GM19099 (cell line): ENCODE data around the gene ANKS4B.

Source experiments
- POLR2A ChIP-seq: IDR thresholded peaks from 3 replicates; pipeline ENCODE4 v1.6.1; 2011; ENCODE audit warnings: low read depth; ENCODE audit not compliant: insufficient read length; ENCODE audit errors: extremely low read depth

The ANKS4B gene

DNA sequence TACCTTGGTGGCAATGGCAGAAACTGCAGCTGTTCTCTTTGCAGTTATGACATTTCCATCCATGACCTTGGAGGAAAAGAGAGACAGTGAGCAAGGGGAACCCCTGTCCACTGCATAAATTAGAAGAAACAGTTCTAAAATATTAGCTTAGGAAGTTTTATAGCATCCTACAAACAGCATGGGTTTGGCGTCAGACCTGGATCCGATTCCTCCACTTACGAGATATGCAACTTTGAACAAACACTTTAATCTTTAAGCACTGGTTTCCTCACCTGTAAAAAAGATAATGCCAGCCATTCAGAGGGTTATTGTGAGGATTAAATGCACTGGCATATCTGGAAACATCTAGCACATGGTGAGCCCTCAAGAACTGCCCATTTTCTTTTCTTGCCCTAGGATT, 42.0 kb downstream of the ANKS4B start:
- no peak for TF ChIP-seq POLR2A

DNA sequence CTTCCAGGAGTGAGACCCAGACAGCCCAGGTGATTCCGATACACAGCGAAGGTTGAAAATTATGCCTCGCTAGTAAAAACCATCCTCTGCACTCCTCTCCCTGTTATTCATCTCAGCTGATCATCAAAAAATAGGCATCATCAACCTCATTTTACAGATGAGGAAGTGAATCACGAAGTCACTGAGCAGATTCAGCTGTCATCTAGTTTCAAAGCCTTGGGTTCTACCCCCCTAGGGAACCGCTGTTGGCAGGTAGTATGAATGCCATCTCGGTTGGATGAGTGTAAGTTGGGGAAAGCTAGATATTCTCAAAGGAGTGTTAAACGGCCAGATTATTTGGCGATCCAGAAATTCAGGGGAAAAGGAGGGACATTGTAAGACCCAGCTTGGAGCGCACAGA, 42.6 kb downstream of the ANKS4B start:
- no peak for TF ChIP-seq POLR2A

DNA sequence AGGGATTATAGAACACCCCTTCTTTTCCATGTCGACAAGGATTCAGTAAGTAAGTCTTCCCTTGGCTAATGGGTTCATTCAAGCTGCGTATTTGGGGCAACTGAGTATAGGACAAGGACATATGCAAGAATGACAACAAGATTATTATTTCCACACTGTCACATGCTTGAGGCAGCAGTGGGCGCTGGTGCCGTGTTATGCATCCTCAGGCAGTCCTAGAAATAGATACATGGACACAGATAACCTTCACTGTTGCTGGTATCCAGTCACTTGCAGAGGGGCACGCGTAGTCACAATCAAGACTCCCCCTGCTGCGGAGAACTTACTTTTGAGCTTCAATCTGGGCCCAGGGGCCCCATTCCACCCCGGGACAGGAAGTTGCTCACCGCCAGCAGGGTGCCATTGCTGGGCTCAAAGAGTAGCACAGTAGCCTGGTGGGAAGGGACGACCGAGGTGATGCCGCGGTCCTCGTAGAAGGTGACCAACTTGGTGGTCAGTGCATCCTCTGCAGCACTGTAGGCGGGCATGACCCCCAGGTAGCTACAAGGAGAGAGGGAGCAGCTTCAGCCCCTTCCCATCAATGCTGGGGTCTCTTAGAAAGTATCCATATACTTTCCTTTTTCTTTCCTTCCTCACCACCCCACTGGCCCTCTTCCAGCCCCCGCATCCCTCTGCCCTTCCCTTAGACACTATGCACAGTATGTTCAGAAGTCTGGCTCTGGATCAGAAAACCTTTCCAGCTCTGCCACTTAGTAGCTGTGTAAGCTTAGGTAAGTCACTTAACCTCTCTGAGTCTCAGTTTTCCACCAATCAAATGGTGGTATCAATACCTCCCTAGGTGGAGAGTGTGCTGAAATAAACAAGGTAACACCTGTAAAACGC, 43.8 kb downstream of the ANKS4B start:
- TF ChIP-seq POLR2A, result no peak

DNA sequence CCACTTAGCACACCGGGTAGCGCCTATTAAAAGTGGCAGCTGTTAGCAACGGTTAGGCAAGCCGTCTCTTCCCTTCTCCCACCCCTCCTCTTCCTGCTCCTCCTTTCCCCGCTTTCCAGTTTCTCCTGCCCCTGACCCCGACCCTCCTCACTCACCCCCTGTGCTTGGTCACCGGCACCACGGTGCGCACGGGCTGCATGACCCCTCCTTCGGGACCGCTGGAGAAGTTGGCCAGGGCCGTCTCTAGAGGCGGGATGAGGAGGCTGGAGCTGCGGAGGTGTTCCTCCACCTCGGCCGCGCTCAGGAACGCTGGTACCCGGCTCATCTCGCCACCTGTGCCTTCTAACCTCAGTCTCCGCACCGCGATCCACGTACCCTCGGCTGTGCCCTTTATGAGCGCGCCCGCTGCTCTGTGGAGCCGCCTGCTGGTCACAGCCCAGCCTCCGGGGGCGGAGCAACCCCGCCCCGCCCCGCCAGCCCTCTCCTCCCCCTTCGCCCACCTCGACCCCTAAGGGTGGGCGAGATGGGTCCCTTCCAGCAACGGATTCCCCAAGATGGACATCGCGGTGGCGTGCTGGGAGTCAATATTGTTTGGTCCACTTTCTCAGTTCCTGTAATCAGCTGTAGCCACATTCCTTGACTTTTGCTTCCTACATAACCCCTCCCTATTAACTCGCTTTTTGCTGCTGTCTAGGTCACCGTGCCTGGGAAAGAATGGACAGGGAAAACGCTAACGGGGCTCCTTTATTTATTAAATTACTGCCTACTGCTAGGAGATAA, 44.6 kb downstream of the ANKS4B start, which contains the start of gene CRYM:
CRYM (minus strand) TSS at position 364 of the 780 bp plus-strand sequence; CDS start at position 325, 39 bp downstream.
- peak; percentile 25 for TF ChIP-seq POLR2A

DNA sequence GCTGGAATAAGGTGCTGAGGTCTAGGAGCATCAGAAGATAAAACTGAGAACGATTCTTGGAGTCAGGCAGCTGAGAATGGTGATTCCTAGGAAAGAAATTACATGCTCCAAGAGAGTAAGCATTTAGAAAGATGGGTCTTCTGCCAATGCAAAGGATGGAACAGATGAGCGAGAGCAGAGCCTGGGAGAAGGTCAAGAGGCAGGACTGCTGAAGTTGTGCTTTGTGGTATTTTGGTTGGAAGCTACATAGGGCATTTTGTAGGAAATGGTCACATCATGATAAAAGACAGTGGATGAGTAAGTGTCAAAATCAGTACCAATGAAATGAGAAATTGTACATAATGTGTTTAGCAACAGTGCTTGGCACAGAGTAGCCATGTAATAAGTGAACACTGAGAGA, 46.0 kb downstream of the ANKS4B start:
- TF ChIP-seq POLR2A, result no peak

- TF ChIP-seq POLR2A, result no peak
Observed at GRCh38 chr16:21281698-21282389, 48.3 kb downstream of the ANKS4B start.

- TF ChIP-seq POLR2A, result no peak
Observed at GRCh38 chr16:21283521-21284289, 50.2 kb downstream of the ANKS4B start.

GRCh38 chr16:21284414-21284813, 50.9 kb downstream of the ANKS4B start:
- no peak for TF ChIP-seq POLR2A

DNA sequence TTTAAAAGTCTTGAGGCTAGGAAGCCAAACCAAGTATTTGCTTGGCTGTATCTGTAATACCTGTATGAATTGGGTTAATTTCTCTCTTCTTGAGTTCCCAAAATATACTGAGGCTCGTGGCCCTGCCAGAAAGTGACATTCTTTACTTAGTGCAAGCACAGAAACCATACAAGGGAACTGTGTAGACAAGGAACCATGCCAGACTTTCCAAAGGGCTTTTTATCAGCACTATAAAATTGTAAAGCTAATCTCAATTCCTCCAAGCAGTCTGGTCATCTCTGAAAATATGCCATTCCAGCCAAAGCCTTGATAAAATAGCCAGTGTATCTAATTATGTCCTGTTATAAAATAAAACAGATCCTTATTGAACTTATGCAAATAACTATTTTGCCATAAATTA, 51.8 kb downstream of the ANKS4B start:
- TF ChIP-seq POLR2A, result no peak

DNA sequence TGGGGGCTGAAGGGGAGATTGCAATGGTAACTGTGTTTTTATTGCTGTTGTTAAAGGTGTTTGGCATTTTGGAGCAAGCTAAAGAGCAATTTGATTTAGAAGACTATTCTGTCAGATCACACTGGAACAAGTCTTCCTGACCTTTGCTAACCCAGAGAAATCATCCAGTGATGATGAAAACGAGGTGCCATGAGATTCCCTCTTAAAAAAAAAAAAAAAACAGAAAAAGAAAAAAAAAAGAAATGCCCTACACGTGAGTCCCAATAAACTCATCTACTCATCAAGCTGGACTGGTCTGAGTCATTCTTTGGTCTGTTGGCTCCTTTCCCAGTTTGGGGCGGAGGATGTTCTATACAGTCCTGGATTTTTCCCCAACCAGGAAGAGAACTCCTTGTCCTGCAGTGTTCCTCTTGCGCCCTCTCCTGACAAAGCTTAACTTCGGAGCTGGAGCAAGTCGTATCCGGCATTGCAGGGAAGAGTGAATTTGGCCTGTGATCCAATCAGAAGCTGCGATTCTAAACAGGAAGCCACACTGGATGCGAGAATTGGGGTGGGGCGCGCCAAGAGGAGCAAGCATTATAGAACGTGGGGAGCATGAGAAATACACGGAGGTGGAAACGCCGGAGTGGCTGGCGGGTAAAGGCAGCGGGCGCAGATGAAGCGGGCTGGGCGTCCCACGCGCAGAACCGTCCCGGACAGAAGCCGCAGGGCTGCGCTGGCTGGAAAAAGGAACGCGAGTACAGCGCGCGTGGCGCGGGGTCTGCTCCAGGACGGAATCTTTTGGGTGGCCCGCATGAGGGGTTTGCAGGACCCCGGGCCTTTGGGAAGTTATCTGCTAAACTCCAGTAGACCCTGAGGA, 67.0 kb downstream of the ANKS4B start:
- TF ChIP-seq POLR2A, result peak; percentile 57

DNA sequence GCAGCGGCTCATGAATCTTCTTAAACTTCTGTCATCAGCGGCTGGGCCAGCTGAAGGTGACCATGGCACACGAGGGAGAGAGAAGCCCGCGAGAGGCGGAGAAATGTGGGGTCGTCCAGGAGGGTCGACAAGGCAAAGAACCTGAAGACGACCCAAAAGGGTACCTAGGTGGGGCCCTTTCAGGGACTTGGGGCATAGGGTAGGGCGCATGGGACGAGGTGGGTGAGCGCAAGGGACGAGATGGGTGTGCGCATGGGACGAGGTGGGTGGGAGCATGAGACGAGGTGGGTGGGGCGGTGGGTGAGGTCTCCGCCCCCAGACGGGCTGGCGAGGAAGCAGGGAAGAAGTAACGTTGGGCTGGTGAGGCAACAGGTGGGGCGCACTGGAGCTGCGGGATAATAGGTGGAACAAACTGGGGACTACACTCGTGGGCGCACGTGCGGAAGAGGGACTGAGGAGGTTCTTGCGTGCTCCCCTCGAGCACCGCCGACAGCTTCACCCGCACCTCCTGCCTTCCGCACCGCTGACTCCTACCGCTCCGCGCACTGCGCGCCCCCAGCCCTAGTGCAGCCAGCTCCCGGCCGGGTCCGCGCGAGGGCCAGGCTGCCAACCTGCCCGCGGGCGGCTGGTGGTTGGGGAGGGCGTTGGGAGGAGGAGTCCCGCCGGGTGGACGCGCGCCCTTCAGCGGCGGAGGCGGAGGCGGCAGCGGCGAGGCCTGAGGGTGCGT, 67.8 kb downstream of the ANKS4B start:
- peak; percentile 68 for TF ChIP-seq POLR2A

DNA sequence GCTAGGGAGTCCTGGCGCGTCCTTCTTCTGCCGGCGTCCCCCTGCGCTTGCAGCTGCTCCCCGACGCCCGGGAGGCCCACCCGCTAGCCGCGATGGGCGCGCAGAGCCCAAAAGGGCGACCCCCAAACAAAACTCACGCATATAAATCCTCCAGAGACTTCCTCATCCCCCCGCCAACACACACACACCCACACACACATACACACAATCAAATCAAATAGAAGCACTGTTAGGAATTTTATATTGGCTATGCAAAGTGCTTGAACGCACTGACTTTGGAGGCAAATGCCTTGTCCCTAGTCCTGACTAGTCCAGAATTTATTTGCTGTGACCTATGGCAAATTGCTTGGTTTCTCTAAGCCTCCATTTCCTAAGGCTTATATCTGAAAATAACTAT, 68.4 kb downstream of the ANKS4B start:
- no peak for TF ChIP-seq POLR2A

DNA sequence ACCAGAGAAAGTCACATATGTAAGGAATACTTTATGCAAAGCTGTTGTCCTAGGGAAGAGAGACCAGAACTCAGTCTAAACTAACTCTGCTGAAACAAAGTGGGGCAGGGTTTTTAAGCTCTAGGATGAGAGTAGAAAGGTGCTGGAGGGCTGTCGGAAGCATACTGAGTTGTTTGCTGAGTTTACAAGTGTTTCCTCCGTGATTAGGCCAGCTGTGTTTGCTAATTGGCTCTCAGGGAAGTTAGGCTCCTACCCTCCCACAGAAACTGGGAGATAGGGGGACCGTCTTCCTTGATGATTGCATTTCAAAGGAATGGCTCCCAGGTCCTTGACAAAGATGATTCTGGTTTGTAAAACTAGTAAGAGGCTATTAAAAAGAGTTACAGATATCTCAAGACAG, 69.0 kb downstream of the ANKS4B start:
- no peak for TF ChIP-seq POLR2A
